ENCODE data around the gene TPH1.

The TPH1 gene

DNA sequence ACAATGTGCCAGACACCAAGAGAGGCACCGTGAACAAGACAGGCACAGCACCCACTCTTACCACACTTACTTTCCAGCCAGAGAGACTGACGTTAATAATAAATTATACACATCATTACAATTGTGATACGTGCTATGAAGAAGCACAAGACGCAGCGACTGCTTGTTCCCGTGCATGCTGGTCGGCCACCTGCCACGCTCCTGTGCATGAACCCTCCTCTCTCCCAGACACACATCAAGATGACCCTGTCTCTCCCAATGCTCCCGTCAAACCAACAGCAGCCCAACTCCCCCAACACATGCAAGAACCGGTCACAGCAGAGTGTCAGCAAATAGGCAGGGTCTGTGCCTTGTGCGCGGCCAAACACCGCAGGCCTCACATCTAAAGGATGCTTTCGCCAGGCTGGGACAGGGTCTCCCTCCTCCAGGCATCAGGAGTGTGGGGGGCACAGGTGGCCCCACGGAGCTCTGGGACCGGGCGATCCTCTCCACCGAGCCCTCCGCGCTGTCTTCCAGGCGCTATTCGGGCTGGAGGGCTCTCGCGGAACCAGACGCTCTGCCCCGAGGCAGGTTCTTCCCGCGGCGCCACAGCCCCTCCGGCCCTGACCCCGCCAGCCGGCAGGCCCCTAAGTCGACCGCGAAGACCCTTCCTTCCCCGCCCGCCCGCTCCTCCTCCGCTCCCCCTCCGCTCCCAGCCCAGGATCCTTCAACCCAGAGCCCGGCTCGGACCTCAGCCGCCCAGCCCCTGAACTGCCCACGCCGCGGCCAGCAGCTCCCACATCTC, 33.8 kb downstream of the TPH1 start:
- TF ChIP-seq, protein P1, sequence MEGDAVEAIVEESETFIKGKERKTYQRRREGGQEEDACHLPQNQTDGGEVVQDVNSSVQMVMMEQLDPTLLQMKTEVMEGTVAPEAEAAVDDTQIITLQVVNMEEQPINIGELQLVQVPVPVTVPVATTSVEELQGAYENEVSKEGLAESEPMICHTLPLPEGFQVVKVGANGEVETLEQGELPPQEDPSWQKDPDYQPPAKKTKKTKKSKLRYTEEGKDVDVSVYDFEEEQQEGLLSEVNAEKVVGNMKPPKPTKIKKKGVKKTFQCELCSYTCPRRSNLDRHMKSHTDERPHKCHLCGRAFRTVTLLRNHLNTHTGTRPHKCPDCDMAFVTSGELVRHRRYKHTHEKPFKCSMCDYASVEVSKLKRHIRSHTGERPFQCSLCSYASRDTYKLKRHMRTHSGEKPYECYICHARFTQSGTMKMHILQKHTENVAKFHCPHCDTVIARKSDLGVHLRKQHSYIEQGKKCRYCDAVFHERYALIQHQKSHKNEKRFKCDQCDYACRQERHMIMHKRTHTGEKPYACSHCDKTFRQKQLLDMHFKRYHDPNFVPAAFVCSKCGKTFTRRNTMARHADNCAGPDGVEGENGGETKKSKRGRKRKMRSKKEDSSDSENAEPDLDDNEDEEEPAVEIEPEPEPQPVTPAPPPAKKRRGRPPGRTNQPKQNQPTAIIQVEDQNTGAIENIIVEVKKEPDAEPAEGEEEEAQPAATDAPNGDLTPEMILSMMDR (IDR thresholded peaks at IDR 0.05; ENCODE audit: low read length): no peak
- TF ChIP-seq EZH2phosphoT487 (IDR thresholded peaks at IDR 0.05; ENCODE audit: low read length): no peak
- no peak for TF ChIP-seq EZH2 (optimal IDR thresholded peaks at IDR 0.05; ENCODE audit: low read depth, low read length)
- H3F3A ChIP-seq (ENCODE audit: insufficient read depth, low read length): 0 out of 2 replicates have a peak, but pooled peaks cover 4% of the 10 kb centered on the region
- H3K9ac ChIP-seq (ENCODE audit: low read length): peak overlapping the region; percentile 67; the same call in 1 of the 2 replicates
- no peak for DNase-seq
- peaks cover 10% of the 10 kb centered on the region; the same call in 1 of the 2 replicates for H3K79me2 ChIP-seq (ENCODE audit: low read length)
- no peaks in the 10 kb centered on the region for H4K20me1 ChIP-seq (ENCODE audit: insufficient read depth, low read length)
- H3K4me2 ChIP-seq (ENCODE audit: low read depth, low read length): peak overlapping the region; percentile 80
- H3K9me2 ChIP-seq (replicated peaks; ENCODE audit: insufficient read depth, low read length): no peaks in the 10 kb centered on the region
- peak overlapping the region; percentile 73 for H2AFZ ChIP-seq (ENCODE audit: low read length)
- H3K4me1 ChIP-seq (ENCODE audit: low read length): peaks cover 5% of the 10 kb centered on the region
- peak overlapping the region; percentile 83 for H3K4me3 ChIP-seq (ENCODE audit: low read length)
- no peak overlapping the region for H3K27ac ChIP-seq (ENCODE audit: low read length)
- H3K36me3 ChIP-seq (replicated peaks; ENCODE audit: insufficient read depth, low read length): no peaks in the 10 kb centered on the region
- H3K27me3 ChIP-seq (replicated peaks; ENCODE audit: insufficient read depth, low read length): no peaks in the 10 kb centered on the region
- no peaks in the 10 kb centered on the region for H3K9me3 ChIP-seq (replicated peaks; ENCODE audit: insufficient read depth, low read length)

DNA sequence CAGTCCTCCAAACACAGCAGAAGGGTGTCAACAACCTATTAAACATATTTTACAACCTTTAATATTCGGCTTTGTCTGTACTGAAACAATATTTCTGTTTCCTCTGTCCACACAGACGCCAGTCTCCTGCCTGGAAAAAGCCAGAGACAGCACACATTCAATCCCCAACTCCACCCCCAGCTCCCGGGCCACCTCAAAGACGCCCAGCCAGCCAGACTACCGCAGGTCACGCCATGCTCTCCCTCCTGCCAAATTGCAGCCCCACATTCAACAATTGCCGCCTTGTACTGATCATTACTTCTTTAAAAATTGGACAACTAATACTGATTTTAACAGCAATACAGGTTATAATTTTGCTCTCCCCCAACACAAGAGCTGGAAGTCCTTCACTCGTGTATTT, 34.4 kb downstream of the TPH1 start:
- Histone ChIP-seq H3K79me2 (ENCODE audit: low read length) (peaks cover 10% of the 10 kb centered on the region; the same call in 1 of the 2 replicates), H3K9me2 (replicated peaks; ENCODE audit: insufficient read depth, low read length) (no peaks in the 10 kb centered on the region), H3K4me1 (ENCODE audit: low read length) (peaks cover 5% of the 10 kb centered on the region), H3K27ac (ENCODE audit: low read length) (no peak overlapping the region), H3K4me2 (ENCODE audit: low read depth, low read length) (peak overlapping the region; percentile 80; the same call in 1 of the 2 replicates), H3K9ac (ENCODE audit: low read length) (no peak overlapping the region), H3K27me3 (replicated peaks; ENCODE audit: insufficient read depth, low read length) (no peaks in the 10 kb centered on the region), H3K4me3 (ENCODE audit: low read length) (no peak overlapping the region), H3K9me3 (replicated peaks; ENCODE audit: insufficient read depth, low read length) (no peaks in the 10 kb centered on the region), H3F3A (ENCODE audit: insufficient read depth, low read length) (0 out of 2 replicates have a peak, but pooled peaks cover 4% of the 10 kb centered on the region), H3K36me3 (replicated peaks; ENCODE audit: insufficient read depth, low read length) (no peaks in the 10 kb centered on the region), H4K20me1 (ENCODE audit: insufficient read depth, low read length) (no peaks in the 10 kb centered on the region), H2AFZ (ENCODE audit: low read length) (no peak overlapping the region)
- DNase-seq: no peak
- no peak for TF ChIP-seq EZH2 (optimal IDR thresholded peaks at IDR 0.05; ENCODE audit: low read depth, low read length)
- no peak for TF ChIP-seq EZH2phosphoT487 (IDR thresholded peaks at IDR 0.05; ENCODE audit: low read length)
- TF ChIP-seq, protein P1 (IDR thresholded peaks at IDR 0.05; ENCODE audit: low read length): no peak

DNA sequence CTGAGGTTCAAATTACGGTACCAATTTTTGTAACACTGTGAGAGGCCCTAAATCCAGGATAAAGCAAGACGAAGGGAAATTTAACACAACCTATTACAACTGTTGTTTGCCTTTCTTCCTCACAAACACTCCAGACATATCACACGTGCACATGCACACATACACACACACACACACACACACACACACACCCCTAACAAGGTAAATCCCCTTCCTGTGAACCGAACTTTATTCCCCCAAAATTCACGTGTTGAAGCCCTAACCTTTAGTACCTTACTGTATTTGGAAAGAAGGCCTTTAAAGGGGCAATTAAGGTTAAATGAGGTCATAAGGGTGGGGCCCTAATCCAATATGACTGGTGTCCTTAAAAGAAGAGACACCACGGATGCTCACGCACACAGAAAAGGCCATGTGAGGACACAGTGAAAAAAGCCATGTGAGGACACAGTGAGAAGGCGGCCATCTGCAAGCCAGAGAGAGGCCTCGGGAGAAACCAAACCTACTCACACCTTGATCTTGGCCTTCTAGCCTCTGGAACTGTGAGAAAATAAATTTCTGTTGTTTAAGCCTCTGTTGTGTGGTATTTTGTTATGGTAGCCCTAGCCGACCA, 35.0 kb downstream of the TPH1 start:
- no peak for DNase-seq

More for the DNA sequence above, 35.0 kb downstream of the TPH1 start:
- no peaks in the 10 kb centered on the region for H3K9me3 ChIP-seq (replicated peaks; ENCODE audit: insufficient read depth, low read length)
- no peak overlapping the region for H3K4me3 ChIP-seq (ENCODE audit: low read length)
- H3K9me2 ChIP-seq (replicated peaks; ENCODE audit: insufficient read depth, low read length): no peaks in the 10 kb centered on the region
- H3K27me3 ChIP-seq (replicated peaks; ENCODE audit: insufficient read depth, low read length): no peaks in the 10 kb centered on the region
- peaks cover 5% of the 10 kb centered on the region for H3K4me1 ChIP-seq (ENCODE audit: low read length)
- H3K36me3 ChIP-seq (replicated peaks; ENCODE audit: insufficient read depth, low read length): no peaks in the 10 kb centered on the region
- H3K4me2 ChIP-seq (ENCODE audit: low read depth, low read length): no peak overlapping the region
- TF ChIP-seq, protein P1 (IDR thresholded peaks at IDR 0.05; ENCODE audit: low read length): no peak
- TF ChIP-seq EZH2phosphoT487 (IDR thresholded peaks at IDR 0.05; ENCODE audit: low read length): no peak
- TF ChIP-seq EZH2 (optimal IDR thresholded peaks at IDR 0.05; ENCODE audit: low read depth, low read length): no peak
- H2AFZ ChIP-seq (ENCODE audit: low read length): no peak overlapping the region
- no peak overlapping the region for H3K27ac ChIP-seq (ENCODE audit: low read length)
- no peaks in the 10 kb centered on the region for H4K20me1 ChIP-seq (ENCODE audit: insufficient read depth, low read length)
- H3K9ac ChIP-seq (ENCODE audit: low read length): no peak overlapping the region
- peaks cover 10% of the 10 kb centered on the region; the same call in 1 of the 2 replicates for H3K79me2 ChIP-seq (ENCODE audit: low read length)
- 0 out of 2 replicates have a peak, but pooled peaks cover 4% of the 10 kb centered on the region for H3F3A ChIP-seq (ENCODE audit: insufficient read depth, low read length)
